Gastroesophageal sphincter (tissue), 4 donors: ENCODE measurements around the gene TM6SF1. TPM values are rescaled to one million over a fixed set of nuclear protein-coding genes. Genes with fewer than 3 reads are reported as not detected.
A peak's percentile ranks its signal among the peaks of the same experiment; 100 is the strongest.

Experiments used
- ATAC-seq: fragments of 150-250 bp; one replicate; pipeline ENCODE4 v1.9.1; 2016; ENCODE audit warnings: mild to moderate bottlenecking, moderate library complexity
- H3K27ac ChIP-seq, 4 donors: fragments of 200-600 bp; sonication (generic) in 3 of 4; 1 replicate in 3 of 4; 2 replicates in 1 of 4; pipeline ENCODE4 v1.5.1; 2016 to 2019
- H3K27me3 ChIP-seq: fragments of 200-600 bp; sonication (generic); one replicate; pipeline ENCODE4 v1.5.1; 2019
- H3K36me3 ChIP-seq, 2 donors: fragments of 200-600 bp; sonication (generic); one replicate each; pipeline ENCODE4 v1.5.1; 2019; ENCODE audit warnings: control low read depth in 1 of 2
- H3K4me1 ChIP-seq, 3 donors: fragments of 200-600 bp; sonication (generic); 1 replicate in 2 of 3; 2 replicates in 1 of 3; pipeline ENCODE4 v1.5.1; 2016 to 2019; ENCODE audit warnings: control low read depth in 2 of 3
- H3K4me3 ChIP-seq, 2 donors: fragments of 200-600 bp; sonication (generic); one replicate each; pipeline ENCODE4 v1.5.1; 2019; ENCODE audit warnings: mild to moderate bottlenecking in 1 of 2, moderate library complexity in 1 of 2
- H3K9me3 ChIP-seq, 3 donors: fragments of 200-600 bp; sonication (generic); one replicate each; pipeline ENCODE4 v1.5.1; 2017 to 2019; ENCODE audit warnings: control low read depth in 2 of 3
- EP300 ChIP-seq: sonication (generic); formaldehyde crosslinking; IDR thresholded peaks from one replicate; pipeline ENCODE4 v1.6.1; 2017; ENCODE audit warnings: antibody characterized with exemption, mild to moderate bottlenecking
- POLR2A ChIP-seq, 2 donors: fragments of 450-650 bp; IDR thresholded peaks; one replicate each; pipeline ENCODE4 v1.6.1; 2017; ENCODE audit warnings: antibody characterized with exemption in 2 of 2, mild to moderate bottlenecking in 2 of 2, moderate library complexity in 1 of 2
- POLR2AphosphoS5 ChIP-seq: sonication (generic); formaldehyde crosslinking; IDR thresholded peaks from one replicate; pipeline ENCODE4 v1.6.1; 2017; ENCODE audit warnings: antibody characterized with exemption
- WGBS, 2 donors: methylation state at CpG; one replicate each; pipeline ENCODE4 v1.1.5; 2018; ENCODE audit warnings: low coverage in 1 of 2; 5-methylcytosine and 5-hydroxymethylcytosine counted together
- total RNA-seq, 4 donors: library from RNA; depleted of rRNA; stranded (reverse); fragments of >200 nt; gene quantifications; one replicate each; pipeline ENCODE4 v1.1.0, GENCODE V29; 2016
- TF ChIP-seq, protein P1 (sequence below), 4 experiments: fragments of 200-600 bp in 2 of 4; fragments of 450-650 bp in 2 of 4; sonication (generic) in 1 of 4; IDR thresholded peaks; one replicate each; pipeline ENCODE4 v1.5.1; 2017 to 2019; ENCODE audit warnings: antibody characterized with exemption in 4 of 4, mild to moderate bottlenecking in 2 of 4, moderate library complexity in 2 of 4

TM6SF1 gene
- total RNA-seq, 4 donors from 2014 or later = 2.3 to 8.1 (median 5.2) TPM

DNA sequence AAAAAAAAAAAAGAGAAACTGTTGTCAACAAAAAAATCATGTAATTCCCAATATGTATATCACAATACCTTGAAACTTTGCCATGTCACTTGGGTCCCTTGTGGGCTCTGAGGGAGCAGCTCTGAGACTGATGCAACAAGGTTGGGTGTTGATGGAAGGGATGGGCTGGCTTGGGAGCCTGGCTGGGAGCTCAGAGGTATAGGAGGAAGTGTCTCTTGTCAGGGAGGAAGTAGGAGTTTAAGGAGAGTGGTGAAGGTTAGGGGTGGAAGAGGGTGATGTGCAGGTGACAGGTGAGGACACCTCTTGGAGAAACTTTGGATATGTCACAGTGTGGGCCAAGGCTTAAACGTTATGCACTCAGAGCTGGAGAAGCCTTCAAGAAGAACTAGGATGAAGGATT is 2.0 kb upstream of the TM6SF1 start:
- no peak for ATAC-seq

DNA sequence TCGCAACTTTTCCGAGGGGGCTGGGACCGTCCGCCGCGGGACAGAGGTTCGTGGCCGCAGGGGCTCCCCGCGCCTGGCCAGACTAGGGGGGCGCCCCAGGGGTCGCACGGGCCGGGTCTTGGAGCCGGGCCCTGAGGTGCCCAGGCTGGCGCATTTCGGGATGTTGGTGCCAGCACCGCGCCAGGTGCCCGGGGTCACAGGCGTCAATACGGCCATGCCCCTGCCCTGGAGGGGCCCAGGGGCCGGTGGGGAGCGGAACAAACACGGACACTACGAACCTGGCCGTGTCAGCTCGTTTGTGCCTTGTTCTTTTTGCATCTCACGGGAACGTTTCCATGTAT is 366 bp downstream of the TM6SF1 start:
- H3K4me1 ChIP-seq = peaks cover 0 to 21% (median 5%) of the 10 kb centered on the region in 3 donors
- ATAC-seq = no peak
- H3K27me3 ChIP-seq = peaks cover 75% of the 10 kb centered on the region
- no peaks in the 10 kb centered on the region for H3K9me3 ChIP-seq
- H3K4me3 ChIP-seq = peak overlapping the region; percentile 24 to 62
- no peaks in the 10 kb centered on the region for H3K36me3 ChIP-seq
- TF ChIP-seq EP300 (no peak), POLR2AphosphoS5 (no peak), POLR2A (IDR thresholded peaks at IDR 0.05) (no peak)
- TF ChIP-seq, protein P1, sequence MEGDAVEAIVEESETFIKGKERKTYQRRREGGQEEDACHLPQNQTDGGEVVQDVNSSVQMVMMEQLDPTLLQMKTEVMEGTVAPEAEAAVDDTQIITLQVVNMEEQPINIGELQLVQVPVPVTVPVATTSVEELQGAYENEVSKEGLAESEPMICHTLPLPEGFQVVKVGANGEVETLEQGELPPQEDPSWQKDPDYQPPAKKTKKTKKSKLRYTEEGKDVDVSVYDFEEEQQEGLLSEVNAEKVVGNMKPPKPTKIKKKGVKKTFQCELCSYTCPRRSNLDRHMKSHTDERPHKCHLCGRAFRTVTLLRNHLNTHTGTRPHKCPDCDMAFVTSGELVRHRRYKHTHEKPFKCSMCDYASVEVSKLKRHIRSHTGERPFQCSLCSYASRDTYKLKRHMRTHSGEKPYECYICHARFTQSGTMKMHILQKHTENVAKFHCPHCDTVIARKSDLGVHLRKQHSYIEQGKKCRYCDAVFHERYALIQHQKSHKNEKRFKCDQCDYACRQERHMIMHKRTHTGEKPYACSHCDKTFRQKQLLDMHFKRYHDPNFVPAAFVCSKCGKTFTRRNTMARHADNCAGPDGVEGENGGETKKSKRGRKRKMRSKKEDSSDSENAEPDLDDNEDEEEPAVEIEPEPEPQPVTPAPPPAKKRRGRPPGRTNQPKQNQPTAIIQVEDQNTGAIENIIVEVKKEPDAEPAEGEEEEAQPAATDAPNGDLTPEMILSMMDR (IDR thresholded peaks at IDR 0.05) = no peak
- 17 to 29% methylated on average over 2 to 4 of the region's 30 CpGs for WGBS, 2 donors
- peak overlapping the region in 3 of 4 donors; percentile 56 to 77 (median 58) for H3K27ac ChIP-seq

More for the DNA sequence above, 2.0 kb upstream of the TM6SF1 start:
- TF ChIP-seq EP300 (no peak), POLR2A (IDR thresholded peaks at IDR 0.05) (no peak), POLR2AphosphoS5 (no peak)
- TF ChIP-seq, protein P1 (IDR thresholded peaks at IDR 0.05) = no peak
- WGBS, 2 donors = 53 to 56% methylated on average over 1 of the region's 1 CpG
- H3K9me3 ChIP-seq = no peaks in the 10 kb centered on the region
- peaks cover 81% of the 10 kb centered on the region for H3K27me3 ChIP-seq
- H3K27ac ChIP-seq = no peak overlapping the region
- H3K4me1 ChIP-seq = peaks cover 0 to 21% (median 5%) of the 10 kb centered on the region in 3 donors
- H3K4me3 ChIP-seq = no peak overlapping the region
- H3K36me3 ChIP-seq = no peaks in the 10 kb centered on the region

GRCh38 chr15:83108266-83109219 is 1.1 kb downstream of the TM6SF1 start:
- Histone ChIP-seq H3K9me3 (no peaks in the 10 kb centered on the region), H3K27me3 (peaks cover 69% of the 10 kb centered on the region), H3K4me3 (peak overlapping the region in 1 of 2 donors; percentile 62), H3K4me1 (peaks cover 0 to 21% (median 5%) of the 10 kb centered on the region in 3 donors), H3K27ac (peak overlapping the region in 3 of 4 donors; percentile 57 to 77 (median 58)), H3K36me3 (no peaks in the 10 kb centered on the region)
- WGBS, 2 donors = 57 to 67% methylated on average over 3 to 5 of the region's 21 CpGs
- peak; percentile 72 for ATAC-seq
- TF ChIP-seq, protein P1 (IDR thresholded peaks at IDR 0.05) = no peak
- TF ChIP-seq POLR2A (IDR thresholded peaks at IDR 0.05) = peak in 1 of 2 donors; percentile 27

DNA sequence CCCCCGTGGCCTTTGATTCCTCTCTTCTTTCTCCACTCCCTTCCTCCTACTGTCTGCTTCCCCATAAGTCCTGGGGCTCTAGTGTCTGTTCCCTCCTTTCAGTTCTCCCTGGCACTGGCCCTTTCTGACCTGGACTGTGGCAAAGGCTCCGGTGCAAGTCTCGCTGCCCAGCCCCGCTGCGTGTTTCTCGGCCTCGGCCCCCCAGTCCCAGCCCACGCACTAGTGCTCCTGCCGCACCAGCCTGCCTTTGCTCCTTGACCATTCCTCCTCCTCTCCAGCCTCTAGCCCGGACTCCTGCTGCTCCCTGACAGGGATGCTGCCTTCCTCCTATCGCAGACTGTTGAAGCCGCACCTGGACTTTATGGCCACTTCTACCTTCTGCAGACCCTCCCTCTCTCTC is 2.1 kb downstream of the TM6SF1 start:
- no peaks in the 10 kb centered on the region for H3K9me3 ChIP-seq
- 63 to 84% methylated on average over 1 to 8 of the region's 12 CpGs for WGBS, 2 donors
- H3K27ac ChIP-seq = no peak overlapping the region
- no peak overlapping the region for H3K4me3 ChIP-seq
- H3K36me3 ChIP-seq = peaks cover 0 to 7% of the 10 kb centered on the region in 2 donors
- peaks cover 61% of the 10 kb centered on the region for H3K27me3 ChIP-seq
- TF ChIP-seq POLR2AphosphoS5 (no peak), POLR2A (IDR thresholded peaks at IDR 0.05) (no peak), EP300 (no peak)
- TF ChIP-seq, protein P1 (IDR thresholded peaks at IDR 0.05) = no peak
- H3K4me1 ChIP-seq = peaks cover 0 to 21% (median 5%) of the 10 kb centered on the region in 3 donors
- ATAC-seq = no peak

DNA sequence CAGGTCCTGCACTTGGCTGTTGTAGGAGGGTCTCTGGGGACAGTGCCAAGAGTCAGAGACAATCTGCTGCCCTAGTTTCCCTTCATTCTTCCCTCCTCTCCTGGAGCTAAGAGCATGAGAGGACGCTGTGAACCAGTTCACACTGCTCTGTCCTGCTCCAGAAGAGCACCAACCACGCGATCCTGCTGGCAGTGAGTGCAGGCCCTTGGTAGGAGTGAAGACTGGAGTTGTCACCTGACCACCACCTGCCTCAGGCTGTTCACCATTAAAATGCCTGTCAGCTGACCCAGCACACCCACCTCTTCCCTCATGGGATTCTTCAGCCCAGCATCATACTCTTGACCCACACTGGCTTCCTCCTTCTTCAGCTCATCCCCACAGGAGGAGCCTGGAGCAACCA is 2.9 kb downstream of the TM6SF1 start:
- TF ChIP-seq EP300 (no peak), POLR2A (IDR thresholded peaks at IDR 0.05) (no peak), POLR2AphosphoS5 (no peak)
- TF ChIP-seq, protein P1 (IDR thresholded peaks at IDR 0.05) = no peak
- 100% methylated on average over 1 of the region's 3 CpGs; no CpG with 5 or more reads in 1 of the 2 donors for whole genome bisulfite sequencing, 2 donors
- H3K4me3 ChIP-seq = no peak overlapping the region
- no peaks in the 10 kb centered on the region for H3K9me3 ChIP-seq
- no peak for ATAC-seq
- peaks cover 0 to 21% (median 5%) of the 10 kb centered on the region in 3 donors for H3K4me1 ChIP-seq
- H3K36me3 ChIP-seq = peaks cover 0 to 15% of the 10 kb centered on the region in 2 donors
- peaks cover 56% of the 10 kb centered on the region for H3K27me3 ChIP-seq
- H3K27ac ChIP-seq = no peak overlapping the region
